ENCODE measurements around the gene PEBP1.

PEBP1 gene

GRCh38 chr12:118135788-118136558 lies at the start of gene PEBP1:
Gene PEBP1 (plus strand): TSS chr12:118136124. CDS start chr12:118136210, 86 bp downstream.
- DNase-seq = peak; percentile 85
- Histone ChIP-seq H3K9me3 (ENCODE audit: severe bottlenecking) (peaks cover 3% of the 10 kb centered on the region), H3K27ac (peak within 1 kb of the TSS; percentile 56; the same call in 1 of the 2 replicates), H3K27me3 (ENCODE audit: insufficient read depth, low read depth, severe bottlenecking) (no peaks in the 10 kb centered on the region), H3K4me3 (ENCODE audit: low read depth, low read length) (peak within 1 kb of the TSS; percentile 66), H3K36me3 (no peaks in the 10 kb centered on the region)
- TF ChIP-seq CTCF (IDR thresholded peaks at IDR 0.05; ENCODE audit: low read depth, low read length) = no peak

GRCh38 chr12:118089782-118090181 lies 46.1 kb upstream of the PEBP1 start:
- Histone ChIP-seq H3K27ac (no peak overlapping the region), H3K27me3 (ENCODE audit: insufficient read depth, low read depth, severe bottlenecking) (no peaks in the 10 kb centered on the region), H3K36me3 (peaks cover 16% of the 10 kb centered on the region), H3K9me3 (ENCODE audit: severe bottlenecking) (no peaks in the 10 kb centered on the region), H3K4me3 (ENCODE audit: low read depth, low read length) (no peak overlapping the region)
- TF ChIP-seq CTCF (IDR thresholded peaks at IDR 0.05; ENCODE audit: low read depth, low read length) = no peak
- DNase-seq = no peak

GRCh38 chr12:118094039-118094438 lies 41.9 kb upstream of the PEBP1 start:
- no peak for DNase-seq
- Histone ChIP-seq H3K4me3 (ENCODE audit: low read depth, low read length) (no peak overlapping the region), H3K9me3 (ENCODE audit: severe bottlenecking) (no peaks in the 10 kb centered on the region), H3K27me3 (ENCODE audit: insufficient read depth, low read depth, severe bottlenecking) (no peaks in the 10 kb centered on the region), H3K36me3 (peaks cover 16% of the 10 kb centered on the region), H3K27ac (no peak overlapping the region)
- no peak for TF ChIP-seq CTCF (IDR thresholded peaks at IDR 0.05; ENCODE audit: low read depth, low read length)

GRCh38 chr12:118098401-118098800 lies 37.5 kb upstream of the PEBP1 start:
- DNase-seq = no peak
- no peak overlapping the region for H3K4me3 ChIP-seq (ENCODE audit: low read depth, low read length)
- H3K27me3 ChIP-seq (ENCODE audit: insufficient read depth, low read depth, severe bottlenecking) = no peaks in the 10 kb centered on the region
- no peak overlapping the region for H3K27ac ChIP-seq
- TF ChIP-seq CTCF (IDR thresholded peaks at IDR 0.05; ENCODE audit: low read depth, low read length) = no peak
- no peaks in the 10 kb centered on the region for H3K9me3 ChIP-seq (ENCODE audit: severe bottlenecking)
- peaks cover 4% of the 10 kb centered on the region for H3K36me3 ChIP-seq

- Histone ChIP-seq H3K9me3 (ENCODE audit: severe bottlenecking) (no peaks in the 10 kb centered on the region), H3K27ac (peak overlapping the region; percentile 3), H3K4me3 (ENCODE audit: low read depth, low read length) (no peak overlapping the region), H3K27me3 (ENCODE audit: insufficient read depth, low read depth, severe bottlenecking) (no peaks in the 10 kb centered on the region), H3K36me3 (peaks cover 2% of the 10 kb centered on the region; the same call in 1 of the 2 replicates)
- TF ChIP-seq CTCF (IDR thresholded peaks at IDR 0.05; ENCODE audit: low read depth, low read length) = no peak
- DNase-seq = peak; percentile 81
Observed at GRCh38 chr12:118098911-118099671, 36.8 kb upstream of the PEBP1 start.

Measured in WERI-Rb-1 (cell line).